Midbrain (tissue), 1 donor: ENCODE measurements around the gene ACE.

Experiments used
- DNase-seq: peaks from one replicate; lab custom pipeline; 2025; lab: John Stamatoyannopoulos, UW

The ACE gene

DNA sequence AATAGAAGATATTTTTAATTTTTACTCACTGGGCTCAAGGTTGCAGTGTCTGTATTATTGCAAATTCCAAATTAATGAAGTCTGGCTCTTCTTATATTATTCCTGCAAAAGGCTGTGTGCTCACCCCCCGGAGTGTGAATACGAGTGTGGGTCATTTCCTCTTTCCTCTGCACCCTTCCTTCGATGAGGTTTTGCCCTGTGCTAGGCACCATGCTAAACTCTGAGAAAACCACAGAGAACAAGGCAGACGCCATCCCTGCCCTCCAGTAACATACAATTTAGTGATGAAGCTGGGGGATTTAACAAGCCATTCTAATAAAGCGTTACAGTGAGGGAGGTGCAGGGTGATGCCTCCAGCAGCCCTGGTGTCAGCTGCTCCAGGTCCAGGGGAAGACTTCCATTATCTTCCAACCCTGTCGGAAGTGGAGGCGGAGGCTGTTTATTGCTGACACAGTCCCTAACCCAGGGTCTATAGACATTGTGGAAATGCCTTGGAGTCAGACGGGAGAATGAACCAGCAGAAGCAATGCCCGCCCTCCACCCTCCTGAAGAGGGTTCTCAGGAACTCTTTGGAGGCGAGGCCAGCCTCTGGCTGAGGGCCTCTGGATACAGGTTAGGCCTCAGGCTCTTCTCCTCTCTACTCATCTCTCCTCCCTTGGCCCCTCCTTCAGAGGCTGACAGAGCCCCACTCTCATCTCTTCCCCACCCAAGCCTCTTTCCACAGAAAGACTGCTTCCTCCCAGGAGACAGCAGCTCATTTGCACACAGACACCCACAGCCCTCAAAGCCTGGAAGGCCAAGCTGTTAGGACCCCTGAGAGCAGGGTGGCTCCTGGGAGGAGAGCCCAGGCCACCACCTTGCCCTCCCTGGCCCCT lies 2.0 kb upstream of the ACE start:
- DNase-seq = no peak

- no peak for DNase-seq
Measured at GRCh38 chr17:63475491-63476412, 1.1 kb upstream of the ACE start.

DNA sequence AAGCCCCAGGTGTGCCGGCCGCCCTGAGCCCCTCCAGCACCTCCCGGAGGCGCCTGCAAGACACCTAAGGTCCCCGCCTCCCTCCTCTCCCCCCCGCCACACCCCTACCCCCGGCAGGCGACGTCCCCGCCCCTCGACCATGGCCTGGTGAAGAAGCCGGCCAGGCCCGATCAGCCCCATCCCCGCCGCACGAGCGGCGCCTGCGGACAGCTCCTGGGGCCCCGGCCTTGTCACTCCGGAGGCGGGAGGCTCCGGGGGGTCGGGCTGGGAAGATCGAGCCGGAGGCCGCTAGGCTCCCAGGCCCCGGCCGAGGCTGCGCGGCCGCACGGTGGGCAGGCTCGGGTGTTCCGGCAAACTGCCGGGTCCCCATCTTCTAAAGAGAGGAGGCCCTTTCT lies 405 bp upstream of the ACE start:
- no peak for DNase-seq

DNA sequence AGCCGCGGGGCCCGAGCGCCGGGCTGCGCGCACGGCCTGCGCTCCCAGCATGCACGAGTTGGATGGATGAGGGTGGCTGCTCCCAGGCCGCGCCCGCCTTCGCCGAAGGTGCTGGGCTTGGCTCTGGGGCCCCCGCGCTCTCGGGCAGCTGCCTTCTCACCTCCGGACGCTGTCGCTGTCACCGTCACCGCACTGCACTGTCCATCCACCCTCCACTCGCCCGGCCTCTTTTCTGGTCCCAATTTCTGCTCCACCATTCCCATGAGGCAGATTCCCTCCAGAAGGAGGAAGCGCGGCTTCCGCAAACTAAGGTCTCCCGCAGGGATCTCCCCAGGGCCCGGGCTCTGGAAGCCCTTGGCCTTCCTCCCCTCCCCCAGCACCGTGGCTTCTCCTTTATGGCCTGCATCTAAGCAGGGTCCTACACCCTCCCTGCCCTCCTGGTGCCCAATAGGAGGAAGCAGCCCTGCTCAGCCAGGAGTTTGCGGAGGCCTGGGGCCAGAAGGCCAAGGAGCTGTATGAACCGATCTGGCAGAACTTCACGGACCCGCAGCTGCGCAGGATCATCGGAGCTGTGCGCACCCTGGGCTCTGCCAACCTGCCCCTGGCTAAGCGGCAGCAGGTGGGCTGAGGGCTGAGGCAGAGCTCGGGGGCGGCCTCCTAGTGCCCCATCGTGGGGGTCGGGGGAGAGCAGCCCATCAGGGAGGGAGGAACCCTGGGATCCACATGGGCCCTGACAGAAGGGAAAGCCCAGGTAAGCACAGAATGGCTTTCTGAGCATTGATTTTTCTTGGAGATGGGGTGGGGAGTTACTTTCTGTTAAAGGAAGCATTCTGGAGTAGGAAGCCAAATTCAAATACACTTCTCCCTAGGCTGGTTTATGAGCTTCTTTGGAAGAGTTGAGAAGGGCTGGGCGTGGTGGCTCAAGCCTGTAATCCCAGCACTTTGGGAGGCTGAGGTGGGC lies 899 bp downstream of the ACE start:
- no peak for DNase-seq

- peak; percentile 39 for DNase-seq
Measured at GRCh38 chr17:63478814-63479494, 2.1 kb downstream of the ACE start.

DNA sequence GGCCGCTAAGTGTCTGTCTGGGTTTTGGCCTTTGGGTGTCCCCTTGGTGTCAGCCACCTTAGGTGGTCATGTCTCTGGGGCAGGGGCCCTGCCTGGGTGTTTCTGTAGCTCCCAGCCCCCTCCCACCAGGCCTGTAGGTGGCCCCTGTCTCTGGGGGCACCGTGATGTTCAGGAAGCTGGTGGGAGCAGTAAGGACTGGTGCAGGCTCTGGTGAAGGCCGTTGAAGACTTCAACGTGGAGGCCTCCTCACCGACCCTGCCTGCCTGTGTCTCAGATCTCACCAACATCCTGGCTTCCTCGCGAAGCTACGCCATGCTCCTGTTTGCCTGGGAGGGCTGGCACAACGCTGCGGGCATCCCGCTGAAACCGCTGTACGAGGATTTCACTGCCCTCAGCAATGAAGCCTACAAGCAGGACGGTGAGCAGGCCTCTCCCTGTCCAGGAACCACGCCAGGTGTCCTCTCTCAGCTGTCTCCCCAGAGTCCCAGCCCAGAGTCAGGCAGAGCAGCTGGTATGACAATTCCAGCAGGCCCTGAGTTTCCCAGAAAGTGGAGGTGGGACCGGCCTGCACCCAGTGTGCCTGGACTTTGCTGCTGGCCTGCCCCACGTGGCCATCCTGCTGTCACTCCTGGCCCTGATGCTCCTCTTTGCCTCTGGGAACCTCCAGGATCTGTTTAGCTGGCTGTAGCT lies 2.8 kb downstream of the ACE start:
- DNase-seq = no peak

DNA sequence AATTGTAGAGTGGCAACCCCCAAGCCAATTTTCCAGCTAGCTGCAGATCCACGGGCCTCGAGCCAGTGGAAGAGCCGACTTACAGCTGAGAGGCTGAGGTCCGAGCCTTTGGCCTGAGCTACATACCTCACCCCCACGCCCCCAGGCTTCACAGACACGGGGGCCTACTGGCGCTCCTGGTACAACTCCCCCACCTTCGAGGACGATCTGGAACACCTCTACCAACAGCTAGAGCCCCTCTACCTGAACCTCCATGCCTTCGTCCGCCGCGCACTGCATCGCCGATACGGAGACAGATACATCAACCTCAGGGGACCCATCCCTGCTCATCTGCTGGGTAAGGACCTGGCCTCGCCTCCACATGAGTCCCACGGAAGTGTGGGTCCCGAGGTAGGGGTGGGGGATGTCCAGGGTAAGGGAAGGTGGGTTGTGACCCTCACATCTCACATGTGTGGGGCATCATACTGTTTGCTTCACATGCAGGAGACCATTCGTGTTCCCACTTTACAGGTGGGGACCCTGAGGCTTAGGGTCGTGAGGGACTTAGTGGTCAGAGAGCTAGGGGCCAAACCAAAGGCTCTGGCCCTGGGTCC lies 3.4 kb downstream of the ACE start:
- no peak for DNase-seq

- no peak for DNase-seq
Measured at GRCh38 chr17:63480826-63481487, 4.1 kb downstream of the ACE start.

DNA sequence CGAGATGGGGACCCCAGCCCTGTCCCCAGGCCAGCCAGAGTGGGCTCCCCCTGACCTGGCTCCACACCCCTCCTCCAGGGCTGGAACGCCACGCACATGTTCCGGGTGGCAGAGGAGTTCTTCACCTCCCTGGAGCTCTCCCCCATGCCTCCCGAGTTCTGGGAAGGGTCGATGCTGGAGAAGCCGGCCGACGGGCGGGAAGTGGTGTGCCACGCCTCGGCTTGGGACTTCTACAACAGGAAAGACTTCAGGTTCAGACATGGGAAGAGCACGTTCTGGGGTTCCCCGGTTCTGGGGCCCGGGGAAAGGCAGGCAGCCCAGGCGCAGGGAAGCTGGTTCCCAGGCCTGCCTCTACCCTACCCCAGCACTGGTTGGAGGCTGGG lies 4.6 kb downstream of the ACE start:
- DNase-seq = no peak

- DNase-seq = no peak
Measured at GRCh38 chr17:63482509-63482908, 5.6 kb downstream of the ACE start.

DNA sequence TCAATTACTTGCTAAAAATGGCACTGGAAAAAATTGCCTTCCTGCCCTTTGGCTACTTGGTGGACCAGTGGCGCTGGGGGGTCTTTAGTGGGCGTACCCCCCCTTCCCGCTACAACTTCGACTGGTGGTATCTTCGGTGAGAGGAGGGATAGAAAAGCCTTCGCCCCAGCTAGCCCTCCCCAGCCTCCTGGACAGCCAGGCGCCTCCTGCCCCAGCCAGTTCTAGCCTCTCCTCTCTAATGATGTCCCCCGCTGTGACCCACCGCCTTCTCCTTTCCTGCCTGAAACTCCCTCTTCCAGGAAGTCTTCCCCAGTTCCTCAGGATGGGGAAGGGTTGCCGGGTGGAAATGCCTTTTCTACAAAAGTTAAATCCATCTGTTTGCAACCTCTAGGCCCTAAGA lies 6.2 kb downstream of the ACE start:
- no peak for DNase-seq

DNA sequence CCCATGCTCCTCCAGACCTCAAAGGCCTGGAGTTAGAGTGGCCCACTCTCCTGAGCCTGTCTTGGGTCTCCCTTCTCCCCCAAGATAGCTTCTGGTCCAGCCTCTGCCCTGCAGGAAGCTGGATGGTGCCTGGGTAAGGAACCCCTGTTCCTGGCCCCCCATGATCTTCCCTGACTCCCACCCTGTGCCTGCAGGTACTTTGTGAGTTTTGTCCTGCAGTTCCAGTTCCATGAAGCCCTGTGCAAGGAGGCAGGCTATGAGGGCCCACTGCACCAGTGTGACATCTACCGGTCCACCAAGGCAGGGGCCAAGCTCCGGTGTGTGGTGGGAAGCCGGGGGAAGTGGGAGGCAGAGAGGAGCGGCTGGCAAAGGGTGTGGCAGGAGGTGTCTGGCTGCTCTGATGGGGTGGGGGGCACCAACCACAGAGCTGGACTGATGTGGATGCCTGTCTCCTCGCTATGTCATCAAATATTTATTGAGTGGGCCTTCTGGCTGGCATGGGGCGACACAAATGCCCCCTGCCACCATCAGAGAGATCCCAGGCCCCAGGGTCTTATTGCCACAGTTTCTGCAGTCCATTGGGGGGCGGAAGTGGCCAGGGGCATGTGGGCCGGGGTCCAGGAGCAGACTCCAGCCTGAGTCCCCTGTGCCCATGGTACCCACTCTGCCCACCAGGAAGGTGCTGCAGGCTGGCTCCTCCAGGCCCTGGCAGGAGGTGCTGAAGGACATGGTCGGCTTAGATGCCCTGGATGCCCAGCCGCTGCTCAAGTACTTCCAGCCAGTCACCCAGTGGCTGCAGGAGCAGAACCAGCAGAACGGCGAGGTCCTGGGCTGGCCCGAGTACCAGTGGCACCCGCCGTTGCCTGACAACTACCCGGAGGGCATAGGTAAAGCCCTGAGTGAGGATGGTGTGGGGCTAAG lies 7.1 kb downstream of the ACE start:
- DNase-seq = no peak

- DNase-seq = no peak
Measured at GRCh38 chr17:63486317-63487013, 9.6 kb downstream of the ACE start.

DNA sequence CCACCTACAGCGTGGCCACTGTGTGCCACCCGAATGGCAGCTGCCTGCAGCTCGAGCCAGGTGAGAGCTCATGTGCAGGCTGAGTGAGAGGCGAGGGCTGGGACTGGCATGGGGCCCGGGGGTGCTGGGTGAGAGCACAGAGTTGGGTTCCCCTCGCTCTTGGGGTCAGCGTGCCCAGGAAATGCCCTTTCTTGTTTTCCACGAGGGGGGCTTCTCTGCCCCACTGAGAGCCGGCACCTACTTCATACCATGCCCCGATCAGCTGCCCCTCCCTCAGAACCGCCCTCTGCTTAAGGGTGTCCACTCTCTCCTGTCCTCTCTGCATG lies 10.1 kb downstream of the ACE start:
- no peak for DNase-seq

- DNase-seq = no peak
Measured at GRCh38 chr17:63488851-63489250, 12.0 kb downstream of the ACE start.

DNA sequence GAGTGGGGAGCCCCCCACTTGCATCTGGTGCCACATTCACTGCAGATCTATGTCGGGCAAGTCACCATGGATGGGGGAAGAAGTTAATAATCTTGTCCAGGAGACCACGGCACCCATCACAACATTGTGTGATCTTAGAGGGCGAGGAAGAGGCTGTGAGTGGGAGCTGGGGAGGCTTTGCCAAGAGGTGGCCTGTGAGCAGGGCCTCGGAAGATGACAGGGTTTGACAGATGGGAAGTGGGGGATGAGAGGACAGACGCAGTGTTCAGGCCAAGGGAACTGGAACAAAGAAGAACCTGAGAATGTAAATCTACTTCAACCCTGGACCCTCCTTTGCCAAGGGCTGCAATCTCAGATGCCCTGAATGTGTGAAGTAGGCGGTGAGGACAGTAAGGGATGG lies 12.4 kb downstream of the ACE start:
- DNase-seq = no peak

GRCh38 chr17:63490329-63490728 lies 13.5 kb downstream of the ACE start:
- DNase-seq = no peak

DNA sequence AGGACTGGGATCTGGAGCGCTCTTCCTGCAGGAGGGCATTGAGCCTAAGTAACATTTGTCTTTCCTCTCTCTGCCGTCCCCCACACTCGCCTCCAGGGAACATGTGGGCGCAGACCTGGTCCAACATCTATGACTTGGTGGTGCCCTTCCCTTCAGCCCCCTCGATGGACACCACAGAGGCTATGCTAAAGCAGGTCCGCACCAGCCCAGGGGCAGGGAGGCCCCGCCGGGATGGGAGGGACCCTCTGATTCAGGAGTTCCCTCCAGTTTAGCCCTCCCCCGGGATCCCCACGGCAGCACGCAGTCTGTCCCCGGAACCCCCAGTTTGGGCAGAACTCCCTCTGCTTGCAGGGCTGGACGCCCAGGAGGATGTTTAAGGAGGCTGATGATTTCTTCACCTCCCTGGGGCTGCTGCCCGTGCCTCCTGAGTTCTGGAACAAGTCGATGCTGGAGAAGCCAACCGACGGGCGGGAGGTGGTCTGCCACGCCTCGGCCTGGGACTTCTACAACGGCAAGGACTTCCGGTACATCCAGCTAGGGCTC lies 14.1 kb downstream of the ACE start:
- no peak for DNase-seq
